GM21367 (cell line): ENCODE results near the gene CCL25.
A peak's percentile ranks its signal among the peaks of the same experiment; 100 is the strongest.

Experiments used
- ATAC-seq: cut with Tn5 transposase; IDR thresholded peaks from one replicate; pipeline ENCODE4 v1.9.1; 2021; ENCODE audit not compliant: unreplicated experiment

Gene CCL25

DNA sequence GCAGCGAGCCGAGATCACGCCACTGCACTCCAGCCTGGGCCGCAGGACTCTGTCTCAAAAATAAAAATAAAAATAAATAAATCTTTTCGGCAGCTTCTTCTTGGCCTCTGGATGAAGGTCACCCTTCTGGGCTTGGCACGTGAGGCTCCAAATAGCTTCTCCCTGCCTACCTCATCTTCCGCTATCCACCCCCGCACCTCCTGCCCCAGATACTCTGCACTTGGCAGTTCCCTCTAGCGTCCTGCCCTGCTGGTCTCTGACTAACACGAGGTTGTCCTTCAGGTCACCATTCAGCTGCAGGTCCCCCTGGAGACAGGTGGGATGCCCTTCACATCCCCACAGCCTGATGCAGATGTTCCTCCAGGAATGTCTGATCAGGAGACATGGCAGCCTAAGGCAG lies 8.5 kb upstream of the CCL25 start:
- ATAC-seq, result no peak

DNA sequence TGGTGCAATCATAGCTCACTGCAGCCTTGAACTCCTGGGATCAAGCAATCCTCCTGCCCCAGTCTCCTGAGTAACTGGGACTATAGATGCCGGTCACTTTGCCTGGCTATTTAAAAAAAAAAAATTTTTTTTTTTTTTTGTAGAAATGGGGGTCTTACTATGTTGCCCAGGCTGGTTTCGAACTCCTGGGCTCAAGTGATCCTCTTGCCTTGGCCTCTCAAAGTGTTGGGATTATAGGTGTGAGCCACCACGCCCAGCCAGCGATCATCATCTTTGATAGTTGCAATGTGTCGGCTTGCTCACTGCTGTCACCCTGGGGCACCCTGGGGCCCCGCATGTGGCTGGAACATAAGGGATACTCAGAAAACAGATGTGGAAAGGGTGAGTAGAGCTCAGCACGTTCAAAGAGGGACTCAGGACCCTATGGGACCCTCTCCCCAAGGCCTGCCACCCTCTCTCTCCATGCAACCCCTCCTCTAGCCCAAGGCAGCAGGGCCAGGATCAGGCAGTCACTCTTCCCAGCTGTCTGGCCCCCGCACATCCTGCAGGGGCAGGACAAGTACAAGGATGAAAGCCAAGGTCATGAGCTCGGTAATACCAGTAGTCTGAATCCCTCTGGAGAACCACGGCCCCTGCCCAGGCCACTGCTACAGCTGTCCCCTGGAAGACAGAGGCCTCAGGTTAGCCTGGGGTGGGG lies 6.5 kb upstream of the CCL25 start:
- ATAC-seq, result no peak

DNA sequence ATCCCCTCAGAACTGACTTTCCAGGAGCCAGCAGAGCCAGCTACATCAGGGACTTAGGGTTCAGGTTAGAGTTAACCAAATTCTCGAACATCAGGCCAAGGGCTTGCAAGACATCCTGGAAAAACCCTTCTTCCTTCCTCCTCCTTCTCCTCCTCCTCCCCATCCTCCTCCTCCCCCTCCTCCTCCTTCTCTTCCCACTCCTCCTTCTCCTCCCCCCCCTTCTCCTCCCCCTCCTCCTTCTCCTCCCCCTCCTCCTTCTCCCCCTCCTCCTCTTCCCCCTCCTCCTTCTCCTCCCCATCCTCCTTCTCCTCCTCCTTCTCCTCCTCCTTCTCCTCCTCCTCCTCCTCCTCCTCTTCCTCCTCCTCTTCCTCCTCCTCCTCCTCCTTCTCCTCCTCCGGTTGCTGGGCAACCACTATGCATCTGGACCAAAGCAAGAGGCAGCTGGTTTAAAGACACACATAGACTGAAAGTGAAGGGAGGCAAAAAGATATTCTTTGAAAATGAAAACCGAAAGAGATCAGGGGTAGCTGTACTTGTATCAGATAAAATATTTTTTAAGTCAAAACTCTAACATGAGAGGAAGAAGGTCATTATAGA lies 5.9 kb upstream of the CCL25 start:
- ATAC-seq, result no peak

DNA sequence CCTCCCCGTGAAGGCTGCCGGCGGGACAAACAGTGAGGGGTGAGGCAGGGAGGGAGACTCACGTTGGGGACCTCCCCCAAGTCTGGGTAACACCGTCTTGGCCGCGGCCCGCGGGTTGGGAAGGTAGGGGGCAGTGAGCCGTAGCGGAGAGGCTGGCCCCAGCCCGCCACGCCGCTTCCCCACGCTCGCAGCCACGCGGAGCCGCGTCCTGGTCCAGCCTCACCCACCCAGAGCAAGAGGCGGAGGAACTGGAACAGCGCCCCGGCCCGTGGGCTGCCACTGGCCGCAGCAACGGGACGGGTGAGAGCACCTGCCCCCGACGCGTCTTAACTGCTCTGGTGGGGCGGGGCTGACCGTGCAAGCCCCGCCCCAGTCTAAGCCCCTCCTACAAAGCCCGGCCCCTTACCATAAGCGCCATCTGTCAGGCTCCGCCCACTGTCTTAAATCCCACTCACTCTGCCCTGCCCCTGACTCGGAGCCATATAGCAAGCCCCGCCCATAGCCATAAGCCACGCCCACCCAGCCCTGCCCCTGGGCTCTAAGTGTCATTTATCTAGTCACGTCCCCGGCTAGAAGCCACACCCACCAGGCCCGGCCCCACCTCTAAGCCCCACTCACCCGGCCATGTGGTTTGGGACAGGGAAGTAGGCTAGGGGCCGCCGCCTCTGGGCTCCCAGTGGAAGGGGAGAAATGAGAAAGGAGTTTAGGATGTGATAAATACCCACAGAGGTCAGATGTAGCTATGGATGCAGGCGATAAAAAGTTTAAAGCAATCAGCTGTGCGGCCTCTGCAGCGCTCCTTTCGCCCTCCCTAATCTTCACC lies 2.1 kb upstream of the CCL25 start:
- ATAC-seq, result peak; percentile 75

GRCh38 chr19:8054169-8054568 lies 1.6 kb downstream of the CCL25 start:
- no peak for ATAC-seq

DNA sequence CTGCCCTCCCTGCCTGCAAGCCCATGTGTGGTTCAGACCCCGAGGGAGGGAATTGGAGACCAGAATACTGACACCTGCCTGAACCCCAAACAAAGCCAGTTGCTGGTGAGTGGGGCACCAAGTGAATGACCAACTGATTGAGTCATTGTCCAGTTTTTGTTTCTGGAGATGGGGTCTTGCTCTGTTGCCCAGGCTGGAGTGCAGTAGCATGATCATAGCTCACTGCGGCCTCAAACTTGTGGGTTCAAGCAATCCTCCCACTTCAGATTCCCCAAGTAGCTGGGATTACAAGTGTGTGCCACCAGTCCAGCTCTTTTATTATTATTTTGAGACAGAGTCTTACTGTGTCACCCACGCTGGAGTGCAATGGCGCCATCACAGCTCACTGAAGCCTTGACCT lies 4.0 kb downstream of the CCL25 start:
- no peak for ATAC-seq

DNA sequence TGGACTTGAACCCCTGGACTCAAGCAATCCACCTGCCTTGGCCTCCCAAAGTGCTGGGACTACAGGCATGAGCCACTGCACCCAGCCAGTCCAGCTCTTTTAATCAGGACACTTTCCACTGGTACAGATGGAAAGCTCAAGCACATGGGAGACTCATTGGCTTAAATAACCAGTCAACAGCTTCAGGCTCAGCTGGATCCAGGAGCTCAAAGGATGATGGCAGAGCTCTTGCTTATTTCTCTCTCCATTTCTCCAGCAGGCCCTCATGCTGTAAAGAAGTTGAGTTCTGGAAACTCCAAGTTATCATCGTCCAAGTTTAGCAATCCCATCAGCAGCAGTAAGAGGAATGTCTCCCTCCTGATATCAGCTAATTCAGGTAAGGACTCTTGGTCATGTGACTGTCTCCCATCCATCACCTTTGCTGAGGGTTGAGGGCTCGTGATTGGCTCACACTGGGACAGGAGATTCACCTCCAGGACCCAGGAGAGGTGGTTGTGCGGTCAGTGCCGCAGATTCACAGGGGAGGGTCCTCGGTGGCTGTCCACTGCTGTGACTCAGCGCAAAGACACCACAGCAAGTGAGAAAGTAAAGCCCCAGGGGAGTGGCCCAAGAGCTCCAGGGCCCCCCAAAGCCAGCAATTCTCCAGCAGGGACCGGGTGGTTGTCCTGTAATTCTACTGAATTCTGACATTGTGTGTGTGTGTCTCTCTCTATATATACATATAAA lies 5.1 kb downstream of the CCL25 start:
- ATAC-seq, result no peak

- no peak for ATAC-seq
Observed at GRCh38 chr19:8064911-8065874, 12.6 kb downstream of the CCL25 start.

GRCh38 chr19:8065875-8066261 lies 13.3 kb downstream of the CCL25 start:
- ATAC-seq, result no peak

- no peak for ATAC-seq
Observed at GRCh38 chr19:8069096-8069973, 16.8 kb downstream of the CCL25 start.

- no peak for ATAC-seq
Observed at GRCh38 chr19:8071912-8072311, 19.4 kb downstream of the CCL25 start.

GRCh38 chr19:8074501-8074900 lies 21.9 kb downstream of the CCL25 start:
- ATAC-seq, result no peak

GRCh38 chr19:8075158-8076074 lies 22.9 kb downstream of the CCL25 start:
- no peak for ATAC-seq

GRCh38 chr19:8079988-8080387 lies 27.4 kb downstream of the CCL25 start:
- no peak for ATAC-seq

GRCh38 chr19:8080832-8081231 lies 28.3 kb downstream of the CCL25 start:
- ATAC-seq, result no peak

DNA sequence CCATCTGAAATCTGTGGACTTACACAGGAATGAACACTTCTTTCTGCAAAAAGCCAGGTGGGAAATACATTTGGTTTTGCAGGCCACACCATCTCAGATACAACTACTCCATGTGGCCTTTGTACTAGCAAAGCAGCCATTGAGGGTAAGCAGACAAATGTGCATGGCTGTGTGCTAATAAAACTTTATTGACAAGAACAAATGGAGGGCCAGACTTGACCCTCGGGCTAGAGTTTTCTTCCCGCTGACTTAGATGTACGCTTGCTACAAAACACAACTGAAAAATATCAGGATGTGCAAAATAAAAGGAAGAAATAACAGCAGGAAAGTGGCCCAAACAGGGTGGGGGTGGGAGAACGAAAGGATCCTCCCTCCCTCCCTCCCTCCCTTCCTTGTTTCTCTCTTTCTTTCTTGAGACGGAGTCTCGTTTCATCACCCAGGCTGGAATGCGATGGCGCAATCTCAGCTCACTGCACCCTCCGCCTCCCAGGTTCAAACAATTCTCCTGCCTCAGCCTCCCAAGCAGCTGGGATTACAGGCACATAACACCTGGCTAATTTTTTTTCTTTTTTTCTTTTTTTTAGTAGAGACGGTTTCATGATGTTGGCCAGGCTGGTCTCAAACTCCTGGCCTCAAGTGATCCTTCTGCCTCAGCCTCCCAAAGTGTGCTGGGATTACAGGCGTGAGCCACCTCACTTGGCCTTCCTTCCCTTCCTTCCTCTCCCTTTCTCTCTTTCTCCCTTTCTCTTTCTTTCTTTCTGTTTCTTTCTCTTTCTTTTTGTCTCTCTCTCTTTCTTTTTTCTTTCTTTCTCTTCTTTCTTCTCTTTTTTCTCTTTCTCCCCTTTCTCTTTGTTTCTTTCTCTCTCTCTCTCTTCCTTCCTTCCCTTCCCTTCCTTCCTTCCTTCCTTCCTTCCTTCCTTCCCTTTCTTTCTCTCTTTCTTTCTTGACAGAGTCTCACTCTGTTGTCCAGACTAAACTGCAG lies 29.3 kb downstream of the CCL25 start:
- no peak for ATAC-seq

- no peak for ATAC-seq
Observed at GRCh38 chr19:8083141-8083540, 30.6 kb downstream of the CCL25 start.
